Uterus (tissue), 2 donors: ENCODE data around the gene HMGXB3.
"Not testable (repeated sequence)": the region's sequence is repeated elsewhere in the genome, so short reads cannot be mapped to it uniquely, and the experiment has no call there.

Source experiments
- POLR2A ChIP-seq, 2 donors: fragments of 450-650 bp; IDR thresholded peaks; one replicate each; pipeline ENCODE4 v1.6.1; 2016; ENCODE audit warnings: antibody characterized with exemption in 2 of 2, mild to moderate bottlenecking in 1 of 2, moderate library complexity in 1 of 2
- TF ChIP-seq, protein P1 (sequence below), 4 experiments: fragments of 200-600 bp in 2 of 4; fragments of 450-650 bp in 2 of 4; sonication (generic) in 2 of 4; IDR thresholded peaks; one replicate each; pipeline ENCODE4 v1.5.1; 2016 to 2019; ENCODE audit warnings: antibody characterized with exemption in 4 of 4, mild to moderate bottlenecking in 2 of 4, moderate library complexity in 1 of 4

DNA sequence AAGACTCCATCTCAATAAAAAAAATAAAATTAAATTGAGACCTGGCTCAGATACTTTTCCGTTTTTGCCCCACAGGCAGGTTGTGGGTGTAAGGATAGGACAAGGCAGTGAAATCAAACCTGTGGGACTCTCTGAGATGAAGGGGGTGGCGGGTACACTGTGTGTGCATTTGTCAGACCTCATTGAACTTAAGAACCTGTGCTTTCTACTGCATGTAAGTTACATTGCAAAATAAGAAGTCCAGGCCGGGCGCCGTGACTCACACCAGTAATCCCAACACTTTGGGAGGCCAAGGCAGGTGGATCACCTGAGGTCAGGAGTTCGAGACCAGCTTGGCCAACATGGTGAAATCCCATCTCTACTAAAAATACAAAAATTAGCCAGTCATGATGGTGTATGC, 84.2 kb downstream of the HMGXB3 start:
- TF ChIP-seq POLR2A (IDR thresholded peaks at IDR 0.05): not testable (repeated sequence)
- TF ChIP-seq, protein P1, sequence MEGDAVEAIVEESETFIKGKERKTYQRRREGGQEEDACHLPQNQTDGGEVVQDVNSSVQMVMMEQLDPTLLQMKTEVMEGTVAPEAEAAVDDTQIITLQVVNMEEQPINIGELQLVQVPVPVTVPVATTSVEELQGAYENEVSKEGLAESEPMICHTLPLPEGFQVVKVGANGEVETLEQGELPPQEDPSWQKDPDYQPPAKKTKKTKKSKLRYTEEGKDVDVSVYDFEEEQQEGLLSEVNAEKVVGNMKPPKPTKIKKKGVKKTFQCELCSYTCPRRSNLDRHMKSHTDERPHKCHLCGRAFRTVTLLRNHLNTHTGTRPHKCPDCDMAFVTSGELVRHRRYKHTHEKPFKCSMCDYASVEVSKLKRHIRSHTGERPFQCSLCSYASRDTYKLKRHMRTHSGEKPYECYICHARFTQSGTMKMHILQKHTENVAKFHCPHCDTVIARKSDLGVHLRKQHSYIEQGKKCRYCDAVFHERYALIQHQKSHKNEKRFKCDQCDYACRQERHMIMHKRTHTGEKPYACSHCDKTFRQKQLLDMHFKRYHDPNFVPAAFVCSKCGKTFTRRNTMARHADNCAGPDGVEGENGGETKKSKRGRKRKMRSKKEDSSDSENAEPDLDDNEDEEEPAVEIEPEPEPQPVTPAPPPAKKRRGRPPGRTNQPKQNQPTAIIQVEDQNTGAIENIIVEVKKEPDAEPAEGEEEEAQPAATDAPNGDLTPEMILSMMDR (IDR thresholded peaks at IDR 0.05): not testable (repeated sequence)
